ENCODE data around the gene MAN2B2. TPM values are rescaled to one million over a fixed set of nuclear protein-coding genes. Genes with fewer than 3 reads are reported as not detected.

The MAN2B2 gene
- total RNA-seq, 2 donors from 2014 or later = 11.9 to 21.9 TPM

- ATAC-seq (replicated peaks in 1 of 2) (no peak), DNase-seq (no peak)
- peaks cover 17 to 24% of the 10 kb centered on the region in 2 donors for H3K36me3 Mint-ChIP-seq (ENCODE audit: insufficient read depth in 2 of 2)
- H3K4me1 Mint-ChIP-seq (ENCODE audit: low read depth) = peaks cover 5% of the 10 kb centered on the region
- H3K4me3 Mint-ChIP-seq = no peak overlapping the region
- no peaks in the 10 kb centered on the region for H3K27me3 Mint-ChIP-seq (ENCODE audit: low read depth)
- H3K9me3 Mint-ChIP-seq = peaks cover 3 to 7% of the 10 kb centered on the region in 2 donors
- no peak overlapping the region for H3K27ac Mint-ChIP-seq
These were observed 3.2 kb downstream of the MAN2B2 start for GRCh38 chr4:6578221-6578620.

- H3K27ac Mint-ChIP-seq = no peak overlapping the region
- peaks cover 22 to 24% of the 10 kb centered on the region in 2 donors for H3K36me3 Mint-ChIP-seq (ENCODE audit: insufficient read depth in 2 of 2)
- no peaks in the 10 kb centered on the region for H3K27me3 Mint-ChIP-seq (ENCODE audit: low read depth)
- ATAC-seq (replicated peaks in 1 of 2) (no peak), DNase-seq (no peak)
- peaks cover 3 to 7% of the 10 kb centered on the region in 2 donors for H3K9me3 Mint-ChIP-seq
- no peak overlapping the region for H3K4me3 Mint-ChIP-seq
- peaks cover 5% of the 10 kb centered on the region for H3K4me1 Mint-ChIP-seq (ENCODE audit: low read depth)
These were observed 5.4 kb downstream of the MAN2B2 start for GRCh38 chr4:6580353-6580752.

GRCh38 chr4:6581566-6582121 is 6.7 kb downstream of the MAN2B2 start:
- no peak for DNase-seq
- Mint-ChIP-seq H3K27ac (no peak overlapping the region), H3K9me3 (peaks cover 3 to 7% of the 10 kb centered on the region in 2 donors), H3K4me3 (no peak overlapping the region), H3K27me3 (ENCODE audit: low read depth) (no peaks in the 10 kb centered on the region), H3K36me3 (ENCODE audit: insufficient read depth in 2 of 2) (peaks cover 22 to 25% of the 10 kb centered on the region in 2 donors), H3K4me1 (ENCODE audit: low read depth) (no peaks in the 10 kb centered on the region)
- no peak for ATAC-seq (replicated peaks in 1 of 2)

GRCh38 chr4:6582889-6583490 is 8.0 kb downstream of the MAN2B2 start:
- Mint-ChIP-seq H3K27ac (no peak overlapping the region), H3K4me1 (ENCODE audit: low read depth) (no peaks in the 10 kb centered on the region), H3K9me3 (peaks cover 3 to 7% of the 10 kb centered on the region in 2 donors), H3K27me3 (ENCODE audit: low read depth) (no peaks in the 10 kb centered on the region), H3K36me3 (ENCODE audit: insufficient read depth in 2 of 2) (peaks cover 20% of the 10 kb centered on the region in 2 donors), H3K4me3 (no peak overlapping the region)
- ATAC-seq (replicated peaks in 1 of 2) (peak in 1 of 2 donors; percentile 35), DNase-seq (no peak)

GRCh38 chr4:6584865-6585264 is 9.9 kb downstream of the MAN2B2 start:
- H3K36me3 Mint-ChIP-seq (ENCODE audit: insufficient read depth in 2 of 2) = peaks cover 9 to 11% of the 10 kb centered on the region in 2 donors
- H3K4me1 Mint-ChIP-seq (ENCODE audit: low read depth) = no peaks in the 10 kb centered on the region
- no peak overlapping the region for H3K4me3 Mint-ChIP-seq
- no peaks in the 10 kb centered on the region for H3K27me3 Mint-ChIP-seq (ENCODE audit: low read depth)
- no peak overlapping the region for H3K27ac Mint-ChIP-seq
- no peak for DNase-seq
- H3K9me3 Mint-ChIP-seq = peaks cover 0 to 2% of the 10 kb centered on the region in 2 donors
- no peak for ATAC-seq (replicated peaks in 1 of 2)

GRCh38 chr4:6586715-6587325 is 11.8 kb downstream of the MAN2B2 start:
- Mint-ChIP-seq H3K27ac (no peak overlapping the region), H3K4me1 (ENCODE audit: low read depth) (no peaks in the 10 kb centered on the region), H3K9me3 (peaks cover 0 to 2% of the 10 kb centered on the region in 2 donors), H3K36me3 (ENCODE audit: insufficient read depth in 2 of 2) (peaks cover 5 to 8% of the 10 kb centered on the region in 2 donors), H3K27me3 (ENCODE audit: low read depth) (no peaks in the 10 kb centered on the region), H3K4me3 (no peak overlapping the region)
- no peak for DNase-seq
- no peak for ATAC-seq (replicated peaks in 1 of 2)

- no peak overlapping the region for H3K27ac Mint-ChIP-seq
These were observed 14.5 kb downstream of the MAN2B2 start for GRCh38 chr4:6589444-6589843.

GRCh38 chr4:6591313-6591712 is 16.3 kb downstream of the MAN2B2 start:
- Mint-ChIP-seq H3K27ac (no peak overlapping the region), H3K27me3 (ENCODE audit: low read depth) (no peaks in the 10 kb centered on the region), H3K36me3 (ENCODE audit: insufficient read depth in 2 of 2) (peaks cover 1 to 4% of the 10 kb centered on the region in 2 donors), H3K4me3 (no peak overlapping the region), H3K4me1 (ENCODE audit: low read depth) (no peaks in the 10 kb centered on the region), H3K9me3 (no peaks in the 10 kb centered on the region)
- ATAC-seq (replicated peaks in 1 of 2) (no peak), DNase-seq (no peak)

More at GRCh38 chr4:6589444-6589843, 14.5 kb downstream of the MAN2B2 start:
- H3K36me3 Mint-ChIP-seq (ENCODE audit: insufficient read depth in 2 of 2) = peaks cover 1 to 2% of the 10 kb centered on the region in 2 donors
- DNase-seq = no peak
- H3K4me3 Mint-ChIP-seq = no peak overlapping the region
- no peaks in the 10 kb centered on the region for H3K9me3 Mint-ChIP-seq
- H3K27me3 Mint-ChIP-seq (ENCODE audit: low read depth) = no peaks in the 10 kb centered on the region
- no peak for ATAC-seq (replicated peaks in 1 of 2)
- H3K4me1 Mint-ChIP-seq (ENCODE audit: low read depth) = no peaks in the 10 kb centered on the region

GRCh38 chr4:6591781-6592180 is 16.8 kb downstream of the MAN2B2 start:
- DNase-seq (no peak), ATAC-seq (replicated peaks in 1 of 2) (no peak)
- Mint-ChIP-seq H3K36me3 (ENCODE audit: insufficient read depth in 2 of 2) (peaks cover 1 to 4% of the 10 kb centered on the region in 2 donors), H3K27ac (no peak overlapping the region), H3K9me3 (no peaks in the 10 kb centered on the region), H3K4me3 (no peak overlapping the region), H3K4me1 (ENCODE audit: low read depth) (no peaks in the 10 kb centered on the region), H3K27me3 (ENCODE audit: low read depth) (no peaks in the 10 kb centered on the region)

GRCh38 chr4:6592804-6593563 is 18.0 kb downstream of the MAN2B2 start:
- peaks cover 0 to 4% of the 10 kb centered on the region in 2 donors for H3K36me3 Mint-ChIP-seq (ENCODE audit: insufficient read depth in 2 of 2)
- H3K4me1 Mint-ChIP-seq (ENCODE audit: low read depth) = no peaks in the 10 kb centered on the region
- ATAC-seq (replicated peaks in 1 of 2) (no peak), DNase-seq (no peak)
- H3K27ac Mint-ChIP-seq = no peak overlapping the region
- H3K4me3 Mint-ChIP-seq = no peak overlapping the region
- H3K27me3 Mint-ChIP-seq (ENCODE audit: low read depth) = no peaks in the 10 kb centered on the region
- H3K9me3 Mint-ChIP-seq = no peaks in the 10 kb centered on the region

GRCh38 chr4:6594341-6594740 is 19.4 kb downstream of the MAN2B2 start:
- ATAC-seq (replicated peaks in 1 of 2) = no peak
- Mint-ChIP-seq H3K9me3 (no peaks in the 10 kb centered on the region), H3K4me3 (no peak overlapping the region), H3K4me1 (ENCODE audit: low read depth) (no peaks in the 10 kb centered on the region), H3K27me3 (ENCODE audit: low read depth) (no peaks in the 10 kb centered on the region), H3K36me3 (ENCODE audit: insufficient read depth in 2 of 2) (peaks cover 0 to 4% of the 10 kb centered on the region in 2 donors), H3K27ac (no peak overlapping the region)
- no peak for DNase-seq

- ATAC-seq (replicated peaks in 1 of 2) (no peak), DNase-seq (no peak)
- Mint-ChIP-seq H3K27ac (no peak overlapping the region), H3K36me3 (ENCODE audit: insufficient read depth in 2 of 2) (peaks cover 0 to 4% of the 10 kb centered on the region in 2 donors), H3K4me1 (ENCODE audit: low read depth) (no peaks in the 10 kb centered on the region), H3K4me3 (no peak overlapping the region), H3K9me3 (no peaks in the 10 kb centered on the region), H3K27me3 (ENCODE audit: low read depth) (no peaks in the 10 kb centered on the region)
These were observed 19.9 kb downstream of the MAN2B2 start for GRCh38 chr4:6594826-6595355.
